Superior temporal gyrus (tissue), 1 donor: ENCODE measurements around the gene COX6B2.
"Not testable (repeated sequence)": the region's sequence is repeated elsewhere in the genome, so short reads cannot be mapped to it uniquely, and the experiment has no call there.

Source experiments
- DNase-seq: peaks from one replicate; pipeline ENCODE4 v3.0.0-alpha.2; 2016; ENCODE audit errors: extremely low spot score

COX6B2 gene

GRCh38 chr19:55341595-55342531 lies 12.7 kb downstream of the COX6B2 start:
- no peak for DNase-seq

- DNase-seq = peak; percentile 19
Measured at GRCh38 chr19:55341171-55341588, 13.3 kb downstream of the COX6B2 start.

- no peak for DNase-seq
Measured at GRCh38 chr19:55340784-55341147, 13.8 kb downstream of the COX6B2 start.

DNA sequence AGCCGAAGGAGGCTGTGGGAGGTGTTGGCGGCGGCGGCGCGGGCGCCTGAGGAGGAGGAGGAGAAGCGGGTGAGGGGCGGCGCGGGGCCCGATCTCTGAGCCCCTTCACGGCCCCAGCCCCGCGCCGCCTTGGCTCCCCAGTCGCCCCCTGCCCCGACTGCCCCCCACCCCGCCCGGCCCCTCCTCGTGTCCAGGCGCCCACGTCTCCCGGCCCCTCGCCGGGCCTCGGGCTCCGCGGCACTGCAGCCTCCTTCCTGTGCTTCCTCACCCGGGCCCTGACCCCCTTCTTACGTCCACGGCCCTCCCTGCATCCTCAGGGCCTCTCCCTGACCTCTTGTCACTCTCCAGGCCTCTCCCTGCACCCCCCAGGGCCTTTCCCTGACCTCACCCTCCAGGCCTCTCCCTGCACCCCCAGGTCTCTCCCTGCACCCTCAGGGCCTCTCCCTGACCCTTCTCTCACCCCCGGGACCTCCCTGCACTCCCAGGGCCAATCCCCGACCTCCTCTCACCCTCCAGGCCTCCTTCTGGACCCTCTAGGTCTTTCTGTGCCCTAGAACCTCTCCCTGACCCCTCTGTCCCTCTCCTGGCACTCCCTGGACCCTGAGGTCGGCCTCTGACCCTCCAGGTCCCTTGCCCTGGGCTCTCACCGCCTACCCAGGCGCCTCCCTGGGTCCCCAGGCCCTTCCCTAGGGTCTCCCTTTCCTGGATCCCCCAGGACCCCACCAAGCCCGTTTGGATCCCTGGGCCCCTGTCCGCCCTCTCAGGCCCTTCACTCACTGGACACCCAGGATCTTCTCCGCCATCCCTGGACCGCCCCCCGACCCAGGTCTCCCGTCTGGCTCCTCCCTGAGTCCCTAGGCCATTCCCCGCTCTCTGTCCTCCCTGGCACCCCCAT lies 14.4 kb downstream of the COX6B2 start:
- DNase-seq = no peak

DNA sequence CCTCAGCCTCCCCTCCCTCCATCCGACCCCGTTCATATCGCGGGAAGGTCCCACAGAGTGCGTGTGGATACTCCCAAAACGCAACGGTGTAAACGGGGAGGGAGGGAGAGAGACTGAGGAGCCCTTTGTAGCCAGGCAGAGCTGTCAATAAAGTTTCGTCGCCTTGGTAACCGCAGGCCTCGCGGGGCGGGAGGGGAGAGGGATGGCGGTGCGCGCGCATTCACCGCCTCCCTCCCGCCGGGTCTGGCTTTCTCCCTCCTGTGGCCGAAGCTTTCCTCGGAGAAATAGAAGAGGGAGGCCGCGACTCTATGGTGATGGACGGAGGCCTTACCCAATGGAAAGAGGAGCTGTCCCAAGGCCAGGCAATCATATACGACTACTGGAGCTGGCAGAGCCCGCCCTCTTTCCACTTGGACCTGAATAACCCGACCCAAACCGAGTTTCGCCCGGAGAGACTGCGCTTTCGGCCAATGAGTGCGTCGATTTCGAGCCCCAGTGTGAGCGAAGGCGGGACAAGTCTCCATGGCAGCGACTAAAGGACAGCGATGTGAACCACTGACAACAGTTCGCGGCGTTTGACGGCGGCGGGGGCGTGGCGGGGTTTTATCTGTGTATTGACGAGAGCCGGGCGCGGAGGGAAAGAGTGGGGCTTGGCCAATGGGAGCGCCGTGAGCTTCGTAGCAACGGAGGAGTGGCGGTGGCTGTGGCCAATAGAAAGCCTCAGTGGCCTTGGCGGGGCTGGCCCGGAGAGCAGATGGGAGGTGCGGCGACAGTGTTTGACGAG lies 15.2 kb downstream of the COX6B2 start, which contains the start of gene KMT5C:
TSS of gene KMT5C (plus strand) at position 772 of the 784 bp plus-strand sequence. CDS start 2,061 bp downstream, outside the sequence.
- peak; percentile 100 for DNase-seq

- DNase-seq = no peak
Measured at GRCh38 chr19:55336101-55336500, 18.4 kb downstream of the COX6B2 start.

- no peak for DNase-seq
Measured at GRCh38 chr19:55333870-55334269, 20.6 kb downstream of the COX6B2 start.

- DNase-seq = not testable (repeated sequence)
Measured at GRCh38 chr19:55329791-55330190, 24.7 kb downstream of the COX6B2 start.

DNA sequence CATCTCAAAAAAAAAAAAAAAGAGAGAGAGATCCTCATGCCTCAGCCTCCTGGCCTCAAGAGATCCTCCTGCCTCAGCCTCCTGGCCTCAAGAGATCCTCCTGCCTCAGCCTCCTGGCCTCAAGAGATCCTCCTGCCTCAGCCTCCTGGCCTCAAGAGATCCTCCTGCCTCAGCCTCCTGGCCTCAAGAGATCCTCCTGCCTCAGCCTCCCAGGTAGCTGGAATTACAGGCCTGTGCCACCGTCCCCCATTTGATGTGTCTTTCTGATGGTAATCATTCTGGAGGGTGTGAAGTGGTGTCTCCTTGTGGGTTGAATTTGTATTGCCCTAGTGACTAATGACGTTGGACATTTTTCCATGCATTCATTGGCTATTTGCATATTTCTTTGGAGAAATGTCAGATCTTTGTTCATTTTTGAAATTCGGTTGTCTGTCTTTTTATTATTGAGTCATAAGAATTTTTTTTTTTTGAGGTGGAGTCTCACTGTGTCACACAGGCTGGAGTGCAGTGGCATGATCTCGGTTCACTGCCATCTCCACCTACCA lies 25.7 kb downstream of the COX6B2 start:
- not testable (repeated sequence) for DNase-seq

DNA sequence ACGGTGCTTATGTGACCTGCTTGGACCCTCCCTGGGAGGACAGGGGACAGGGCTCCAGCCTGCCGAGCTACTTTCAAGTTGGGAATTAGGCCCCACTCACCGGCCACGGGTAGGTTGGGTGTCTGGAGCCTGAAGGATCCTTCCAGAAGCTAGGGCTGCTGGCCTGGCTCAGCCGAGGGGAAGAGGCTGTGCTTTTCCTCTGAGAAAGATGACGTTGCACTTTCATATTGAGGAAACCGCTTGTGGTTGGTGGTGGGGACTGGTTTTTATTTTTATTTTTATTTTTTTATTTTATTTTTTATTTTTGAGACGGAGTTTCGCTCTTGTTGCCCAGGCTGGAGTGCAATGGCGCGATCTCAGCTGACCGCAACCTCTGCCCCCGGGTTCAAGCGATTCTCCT lies 29.3 kb downstream of the COX6B2 start, which contains the start of gene TMEM150B:
TSS of gene TMEM150B (minus strand) at position 170 of the 400 bp plus-strand sequence. CDS start 4,305 bp downstream, outside the sequence.
- no peak for DNase-seq

GRCh38 chr19:55324662-55325061 lies 29.9 kb downstream of the COX6B2 start:
- DNase-seq = no peak

DNA sequence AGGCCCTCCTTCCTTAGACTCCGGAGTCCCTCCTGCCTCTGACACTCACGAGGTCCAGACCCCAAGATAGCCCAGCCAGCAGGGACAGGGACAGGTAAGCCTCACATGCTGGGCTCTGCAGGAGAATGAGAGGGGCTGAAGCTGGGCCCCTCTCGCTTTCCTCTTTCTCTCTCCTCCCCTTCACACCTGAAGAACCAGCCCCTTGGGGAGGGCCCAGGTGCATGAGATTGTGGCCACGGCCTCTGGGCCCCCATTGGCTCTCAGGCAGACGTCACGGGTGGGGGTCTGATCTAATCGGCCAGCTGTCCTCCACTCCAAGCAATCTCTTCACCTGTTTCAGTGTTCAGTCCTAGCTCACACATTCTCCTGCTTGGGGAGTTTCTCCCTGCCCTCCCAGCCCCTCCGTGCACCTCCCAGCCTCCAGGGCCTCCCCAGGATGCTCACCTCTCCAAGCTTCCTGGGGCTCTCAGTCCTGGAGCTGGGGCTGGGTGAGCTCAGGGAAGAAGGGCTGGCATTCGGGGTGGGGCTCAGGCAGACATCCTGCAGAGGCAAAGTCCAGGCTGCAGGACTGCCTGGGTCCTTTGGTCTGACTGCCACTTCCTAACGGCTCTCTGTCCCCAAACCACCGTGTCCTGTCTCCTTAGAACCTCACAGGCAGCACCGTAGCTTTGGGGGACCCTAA lies 32.2 kb downstream of the COX6B2 start:
- DNase-seq = no peak

- DNase-seq = no peak
Measured at GRCh38 chr19:55321466-55322137, 32.9 kb downstream of the COX6B2 start.

DNA sequence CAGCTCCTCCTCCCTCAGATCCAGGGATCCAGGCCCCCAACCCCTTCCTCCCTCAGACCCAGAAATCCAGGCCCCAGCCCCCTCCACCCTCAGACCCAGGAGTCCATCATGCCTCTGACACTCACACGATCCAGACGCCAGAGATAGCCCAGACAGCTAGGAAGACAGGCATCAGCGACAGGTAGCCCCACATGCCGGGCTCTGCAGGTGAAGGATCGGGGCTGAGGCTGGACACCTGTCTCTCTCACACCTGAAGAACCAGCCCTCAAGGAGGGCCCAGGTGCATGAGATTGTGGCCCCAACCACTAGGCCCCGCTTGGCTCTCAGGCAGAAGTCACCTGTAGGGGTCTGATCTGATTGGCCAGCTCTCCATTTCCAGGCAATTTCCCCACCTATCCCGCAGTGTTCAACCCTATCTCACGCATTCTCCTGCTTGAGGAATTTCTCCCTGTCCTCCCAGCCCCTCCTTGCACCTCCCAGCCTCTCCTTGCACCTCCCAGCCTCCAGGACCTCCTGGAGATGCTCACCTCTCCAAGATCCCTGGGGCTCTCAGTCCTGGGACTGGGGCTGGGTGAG lies 33.6 kb downstream of the COX6B2 start:
- DNase-seq = no peak

- DNase-seq = peak; percentile 24
Measured at GRCh38 chr19:55319785-55320184, 34.7 kb downstream of the COX6B2 start.

GRCh38 chr19:55316646-55317045 lies 37.9 kb downstream of the COX6B2 start:
- no peak for DNase-seq

- no peak for DNase-seq
Measured at GRCh38 chr19:55315956-55316525, 38.5 kb downstream of the COX6B2 start.

- no peak for DNase-seq
Measured at GRCh38 chr19:55314396-55314795, 40.1 kb downstream of the COX6B2 start.
